Activated naive CD4-positive, alpha-beta T cell treated with anti-CD3 and anti-CD28 coated beads, Interleukin-2, amount 50 U/mL, for 72 hours (primary cell): Measurements from ENCODE around the gene SEM1. TPM values are rescaled to one million over a fixed set of nuclear protein-coding genes. Genes with fewer than 3 reads are reported as not detected.
A peak's percentile ranks its signal among the peaks of the same experiment; 100 is the strongest.
"Not testable (repeated sequence)": the region's sequence is repeated elsewhere in the genome, so short reads cannot be mapped to it uniquely, and the experiment has no call there.

Source experiments
- ATAC-seq, 2 donors: fragments of 150-1000 bp; cut with Tn5 transposase; 2 replicates each; pipeline ENCODE4 v1.10.0; 2021; ENCODE audit warnings: mild to moderate bottlenecking in 2 of 2, moderate library complexity in 2 of 2
- DNase-seq, 2 donors: peaks; one replicate each; pipeline ENCODE4 v3.0.0; 2021 to 2022; ENCODE audit warnings: low spot score in 2 of 2
- H3K27ac Mint-ChIP-seq, 2 donors: one replicate each; pipeline ENCODE4 v1.8.0; 2022; ENCODE audit warnings: mild to moderate bottlenecking in 2 of 2, mixed read lengths in 2 of 2
- H3K36me3 Mint-ChIP-seq, 2 donors: one replicate each; pipeline ENCODE4 v1.8.0; 2022; ENCODE audit warnings: mixed read lengths in 2 of 2
- H3K9me3 Mint-ChIP-seq, 2 donors: one replicate each; pipeline ENCODE4 v1.8.0; 2022; ENCODE audit warnings: mixed read lengths in 2 of 2
- total RNA-seq, 2 donors: library from RNA; stranded (reverse); gene quantifications; one replicate each; pipeline ENCODE4 v1.2.3, GENCODE V29; 2022

The SEM1 gene
- total RNA-seq, 2 donors from 2014 or later, result 15.3 to 38.2 TPM

DNA sequence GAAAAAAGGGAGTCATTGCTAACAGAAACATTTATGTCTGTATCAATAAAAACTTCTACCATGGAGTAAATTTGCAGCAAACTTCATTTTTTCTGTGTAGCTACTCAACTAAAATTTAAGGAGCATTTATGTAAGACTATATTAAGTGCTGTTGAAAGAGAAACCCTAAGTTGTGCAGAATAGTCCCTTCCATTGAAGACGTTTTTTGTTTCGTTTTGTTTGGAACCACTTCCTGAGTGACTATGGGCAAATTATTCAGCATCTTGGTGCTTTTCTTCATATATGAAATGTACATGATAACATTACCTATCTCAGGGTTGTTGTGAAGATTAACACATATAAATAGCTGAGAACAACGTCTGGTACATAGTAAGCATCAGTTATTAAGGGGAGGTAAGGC lies 24.3 kb downstream of the SEM1 start:
- ATAC-seq (no peak), DNase-seq (no peak)
- Mint-ChIP-seq H3K9me3 (peaks cover 9 to 19% of the 10 kb centered on the region in 2 donors), H3K27ac (no peak overlapping the region), H3K36me3 (peaks cover 34 to 42% of the 10 kb centered on the region in 2 donors)

- no peak overlapping the region for H3K27ac Mint-ChIP-seq
- ATAC-seq (no peak), DNase-seq (no peak)
- peaks cover 29 to 30% of the 10 kb centered on the region in 2 donors for H3K36me3 Mint-ChIP-seq
- H3K9me3 Mint-ChIP-seq, result peaks cover 9 to 19% of the 10 kb centered on the region in 2 donors
Measured at GRCh38 chr7:96679886-96680285, 29.8 kb downstream of the SEM1 start.

DNA sequence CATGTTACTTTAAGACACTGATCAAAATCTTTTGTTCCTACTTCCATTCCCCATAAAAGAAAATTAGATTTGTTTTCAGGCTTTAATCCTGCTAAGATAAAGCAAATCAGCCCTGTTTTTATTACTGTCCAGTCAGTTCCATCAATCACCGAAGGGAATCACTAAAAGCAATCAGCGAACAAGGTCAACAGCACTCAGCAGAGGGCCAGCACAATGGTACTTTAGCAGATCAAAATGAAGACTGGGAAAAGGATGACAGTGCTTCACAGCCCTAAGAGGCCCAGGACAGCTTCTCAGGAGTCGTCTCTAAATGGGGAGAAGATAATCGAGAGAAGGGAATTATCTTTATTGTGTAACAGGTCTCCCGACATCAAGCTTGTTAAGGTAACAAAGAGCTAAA lies 32.7 kb downstream of the SEM1 start:
- Mint-ChIP-seq H3K9me3 (peaks cover 0 to 7% of the 10 kb centered on the region in 2 donors), H3K27ac (no peak overlapping the region), H3K36me3 (peaks cover 3% of the 10 kb centered on the region in 2 donors)
- DNase-seq (no peak), ATAC-seq (no peak)

- no peaks in the 10 kb centered on the region for H3K36me3 Mint-ChIP-seq
- H3K27ac Mint-ChIP-seq, result no peak overlapping the region
- DNase-seq (no peak), ATAC-seq (no peak)
- H3K9me3 Mint-ChIP-seq, result no peaks in the 10 kb centered on the region
Measured at GRCh38 chr7:96675548-96675947, 34.1 kb downstream of the SEM1 start.

- no peaks in the 10 kb centered on the region for H3K36me3 Mint-ChIP-seq
- ATAC-seq, result no peak
- no peak for DNase-seq
- no peak overlapping the region for H3K27ac Mint-ChIP-seq
- no peaks in the 10 kb centered on the region for H3K9me3 Mint-ChIP-seq
Measured at GRCh38 chr7:96674565-96674964, 35.1 kb downstream of the SEM1 start.

DNA sequence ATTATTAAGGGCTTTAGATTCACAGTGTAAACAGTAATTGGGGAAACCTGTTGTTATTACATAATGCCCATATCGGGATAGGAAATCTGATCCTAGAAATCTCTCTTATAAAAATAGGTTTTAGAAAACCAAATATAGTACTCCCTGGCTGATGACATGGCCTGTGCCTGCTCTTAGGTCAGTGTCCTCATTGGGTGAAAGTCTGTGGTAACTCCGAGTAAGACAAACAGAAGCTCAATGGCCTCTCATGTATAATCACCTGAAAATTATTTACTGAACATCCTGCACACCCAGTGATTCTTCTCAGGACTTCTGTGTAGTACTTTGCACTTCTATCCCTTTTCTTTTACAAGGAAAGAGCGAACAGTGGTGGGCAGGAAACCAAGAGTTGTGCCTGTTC lies 37.8 kb downstream of the SEM1 start:
- ATAC-seq, result no peak
- no peaks in the 10 kb centered on the region for H3K9me3 Mint-ChIP-seq
- peaks cover 0 to 4% of the 10 kb centered on the region in 2 donors for H3K36me3 Mint-ChIP-seq
- no peak overlapping the region for H3K27ac Mint-ChIP-seq
- DNase-seq, result no peak

GRCh38 chr7:96670338-96671289 lies 39.0 kb downstream of the SEM1 start:
- no peak overlapping the region for H3K27ac Mint-ChIP-seq
- ATAC-seq, result no peak
- DNase-seq, result no peak
- no peaks in the 10 kb centered on the region for H3K9me3 Mint-ChIP-seq
- peaks cover 0 to 7% of the 10 kb centered on the region in 2 donors for H3K36me3 Mint-ChIP-seq

GRCh38 chr7:96669812-96670211 lies 39.8 kb downstream of the SEM1 start:
- ATAC-seq, result no peak
- Mint-ChIP-seq H3K27ac (no peak overlapping the region), H3K9me3 (no peaks in the 10 kb centered on the region), H3K36me3 (peaks cover 0 to 7% of the 10 kb centered on the region in 2 donors)
- no peak for DNase-seq

GRCh38 chr7:96667026-96667425 lies 42.6 kb downstream of the SEM1 start:
- DNase-seq (no peak), ATAC-seq (no peak)
- no peak overlapping the region for H3K27ac Mint-ChIP-seq
- H3K36me3 Mint-ChIP-seq, result peaks cover 0 to 7% of the 10 kb centered on the region in 2 donors
- no peaks in the 10 kb centered on the region for H3K9me3 Mint-ChIP-seq

GRCh38 chr7:96665689-96666088 lies 44.0 kb downstream of the SEM1 start:
- Mint-ChIP-seq H3K9me3 (no peaks in the 10 kb centered on the region), H3K27ac (no peak overlapping the region), H3K36me3 (peaks cover 0 to 7% of the 10 kb centered on the region in 2 donors)
- DNase-seq, result no peak
- ATAC-seq, result no peak

- ATAC-seq (no peak), DNase-seq (no peak)
- Mint-ChIP-seq H3K27ac (no peak overlapping the region), H3K9me3 (no peaks in the 10 kb centered on the region), H3K36me3 (peaks cover 0 to 7% of the 10 kb centered on the region in 2 donors)
Measured at GRCh38 chr7:96664793-96665192, 44.9 kb downstream of the SEM1 start.

GRCh38 chr7:96663871-96664445 lies 45.7 kb downstream of the SEM1 start:
- ATAC-seq (no peak), DNase-seq (no peak)
- Mint-ChIP-seq H3K36me3 (peaks cover 0 to 7% of the 10 kb centered on the region in 2 donors), H3K27ac (no peak overlapping the region), H3K9me3 (no peaks in the 10 kb centered on the region)

GRCh38 chr7:96663457-96663856 lies 46.2 kb downstream of the SEM1 start:
- H3K27ac Mint-ChIP-seq, result peak overlapping the region in 1 of 2 donors; percentile 4
- ATAC-seq, result no peak
- H3K36me3 Mint-ChIP-seq, result peaks cover 0 to 7% of the 10 kb centered on the region in 2 donors
- no peak for DNase-seq
- H3K9me3 Mint-ChIP-seq, result no peaks in the 10 kb centered on the region

GRCh38 chr7:96662151-96662550 lies 47.5 kb downstream of the SEM1 start:
- H3K27ac Mint-ChIP-seq, DNase-seq, H3K36me3 Mint-ChIP-seq, H3K9me3 Mint-ChIP-seq, ATAC-seq: not testable (repeated sequence)

DNA sequence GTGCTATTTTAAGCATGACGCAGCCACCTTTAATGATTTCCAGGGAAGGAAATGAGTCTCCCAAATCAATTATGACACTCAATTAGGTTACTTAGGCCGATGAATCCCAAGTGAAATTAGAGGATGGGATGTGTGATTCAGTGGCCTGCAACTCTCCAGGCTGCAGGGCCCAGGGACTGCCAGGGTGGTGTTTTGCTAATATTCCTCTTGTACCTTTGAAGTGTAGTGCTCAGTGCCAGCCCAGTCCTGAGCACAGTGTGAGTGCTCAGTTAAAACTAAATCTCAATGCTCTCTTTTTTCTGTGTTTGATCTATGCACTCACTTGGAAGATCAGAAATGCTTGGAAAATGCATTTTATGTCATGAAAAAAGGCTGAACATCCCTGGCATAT lies 51.6 kb downstream of the SEM1 start:
- DNase-seq, result no peak
- H3K36me3 Mint-ChIP-seq, result peaks cover 0 to 5% of the 10 kb centered on the region in 2 donors
- ATAC-seq, result no peak
- peaks cover 4% of the 10 kb centered on the region in 2 donors for H3K9me3 Mint-ChIP-seq
- H3K27ac Mint-ChIP-seq, result no peak overlapping the region

- Mint-ChIP-seq H3K9me3 (peaks cover 5 to 6% of the 10 kb centered on the region in 2 donors), H3K27ac (no peak overlapping the region), H3K36me3 (peaks cover 0 to 6% of the 10 kb centered on the region in 2 donors)
- DNase-seq (no peak), ATAC-seq (no peak)
Measured at GRCh38 chr7:96657347-96658021, 52.2 kb downstream of the SEM1 start.

DNA sequence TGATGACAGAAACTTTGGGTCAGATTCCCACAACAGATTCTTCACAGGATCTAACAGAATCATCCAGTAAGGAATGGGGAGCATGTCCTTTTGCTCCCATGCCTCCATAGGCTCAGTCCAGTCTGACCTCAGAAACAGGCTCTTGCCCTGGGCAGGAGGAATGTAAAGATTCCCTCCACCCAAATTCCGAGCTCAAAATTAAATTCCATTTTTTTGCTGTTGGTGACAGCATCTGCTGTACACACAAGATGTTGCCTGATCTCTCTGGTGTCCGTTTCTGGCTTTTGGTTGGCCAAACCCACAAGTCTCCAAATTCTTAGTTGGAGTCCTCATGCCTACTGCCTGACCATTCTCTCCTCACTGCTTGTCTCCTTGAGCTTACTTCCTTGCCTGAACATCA lies 53.7 kb downstream of the SEM1 start:
- no peak for ATAC-seq

More for the DNA sequence above, 53.7 kb downstream of the SEM1 start:
- Mint-ChIP-seq H3K36me3 (peaks cover 0 to 6% of the 10 kb centered on the region in 2 donors), H3K9me3 (peaks cover 5 to 10% of the 10 kb centered on the region in 2 donors), H3K27ac (no peak overlapping the region)
- no peak for DNase-seq
